A549 (cell line): Measurements from ENCODE around the gene CXCR4. TPM values are rescaled to one million over a fixed set of nuclear protein-coding genes. Genes with fewer than 3 reads are reported as not detected.

Experiments
- ATAC-seq, 2 experiments: fragments of 200-7000 bp in 1 of 2; fragments of >200 bp in 1 of 2; cut with Nextera tagmentation in 1 of 2; cut with Tn5 transposase in 1 of 2; 3 replicates each; pipeline versions ENCODE4 v1.8.0 to v1.9.1; 2018 to 2020; ENCODE audit warnings: mild to moderate bottlenecking in 1 of 2, moderate library complexity in 1 of 2
- CTCF ChIA-PET: fragments of 300-600 bp; sonication (Branson Sonifier 250); formaldehyde crosslinking; extraction: SDS; loops from one replicate; lab custom pipeline; 2021; ENCODE audit warnings: antibody characterized with exemption, inconsistent platforms; lab: Yijun Ruan, JAX
- POLR2A ChIA-PET: fragments of 350-600 bp; formaldehyde crosslinking; extraction: SDS; loops from one replicate; lab custom pipeline; 2021; ENCODE audit warnings: antibody characterized with exemption, inconsistent platforms; lab: Yijun Ruan, JAX
- DNase-seq, 2 experiments: peaks; one replicate each; pipeline versions ENCODE4 v3.0.0 to v3.0.0-alpha.2; 2011 to 2016; ENCODE audit warnings: low read depth in 1 of 2, low spot score in 1 of 2
- FAIRE-seq: peaks from 2 replicates; lab custom pipeline; 2011; peaks lifted over from hg19 to GRCh38; lab: Jason Lieb, UNC
- H3K27ac ChIP-seq, 2 experiments: fragments of >200 bp; sonication (Bioruptor Twin); formaldehyde crosslinking; 3 replicates each; pipeline ENCODE4 v1.5.1; 2016 to 2017
- H3K4me1 ChIP-seq: fragments of >200 bp; sonication (Bioruptor Twin); formaldehyde crosslinking; 3 replicates; pipeline ENCODE4 v1.6.1; 2016
- H3K4me2 ChIP-seq: fragments of >200 bp; sonication (Bioruptor Twin); formaldehyde crosslinking; 3 replicates; pipeline ENCODE4 v1.6.1; 2016
- H3K4me3 ChIP-seq: fragments of >200 bp; sonication (Bioruptor Twin); formaldehyde crosslinking; 3 replicates; pipeline ENCODE4 v1.5.1; 2016
- H3K9me3 ChIP-seq: fragments of >200 bp; sonication (Bioruptor Twin); formaldehyde crosslinking; 3 replicates; pipeline ENCODE4 v1.6.1; 2016
- CBX8 ChIP-seq: fragments of 200-600 bp; sonication (generic); IDR thresholded peaks from 2 replicates; pipeline ENCODE4 v1.6.1; 2016
- EHF ChIP-seq: fragments of 250-450 bp; sonication (Bioruptor Pico); IDR thresholded peaks from 2 replicates; pipeline ENCODE4 v1.5.0; 2020; ENCODE audit warnings: mild to moderate bottlenecking
- EP300 ChIP-seq, 2 experiments: fragments of >200 bp; sonication (Bioruptor Twin); formaldehyde crosslinking; IDR thresholded peaks; 2 replicates in 1 of 2; 3 replicates in 1 of 2; pipeline ENCODE4 v1.6.1; 2016 to 2017
- HEYL ChIP-seq: fragments of 250-450 bp; sonication (Bioruptor Pico); IDR thresholded peaks from 2 replicates; pipeline ENCODE4 v1.8.0; 2021; ENCODE audit warnings: mild to moderate bottlenecking, moderate library complexity
- HOXA7 ChIP-seq: fragments of 250-450 bp; sonication (Bioruptor Pico); IDR thresholded peaks from 2 replicates; pipeline ENCODE4 v1.5.0; 2020; ENCODE audit warnings: mild to moderate bottlenecking, moderate library complexity
- JUN ChIP-seq, 2 experiments: fragments of >200 bp; sonication (Bioruptor Twin); formaldehyde crosslinking; IDR thresholded peaks; 2 replicates in 1 of 2; 3 replicates in 1 of 2; pipeline ENCODE4 v1.6.1; 2016 to 2017
- KDM1A ChIP-seq: fragments of 200-600 bp; sonication (generic); IDR thresholded peaks from 2 replicates; pipeline ENCODE4 v1.6.1; 2016; ENCODE audit warnings: low read depth, mild to moderate bottlenecking
- MAFK ChIP-seq: fragments of 450-650 bp; IDR thresholded peaks from 2 replicates; pipeline ENCODE4 v1.6.1; 2014; ENCODE audit not compliant: partially characterized antibody
- MAZ ChIP-seq: fragments of 150-350 bp; IDR thresholded peaks from 2 replicates; pipeline ENCODE4 v1.6.1; 2014; ENCODE audit warnings: antibody characterized with exemption, low read depth, low read length, borderline replicate concordance
- PHF8 ChIP-seq: fragments of 200-600 bp; sonication (generic); IDR thresholded peaks from 2 replicates; pipeline ENCODE4 v1.6.1; 2016; ENCODE audit warnings: low read depth, mild to moderate bottlenecking, antibody characterized with exemption, moderate library complexity, borderline replicate concordance
- POLR2A ChIP-seq: IDR thresholded peaks from 2 replicates; pipeline ENCODE4 v1.6.1; 2012; ENCODE audit warnings: mild to moderate bottlenecking, low read length
- RAD21 ChIP-seq, 2 experiments: fragments of >200 bp in 1 of 2; sonication (Bioruptor Twin) in 1 of 2; formaldehyde crosslinking in 1 of 2; IDR thresholded peaks in 1 of 2; conservative IDR thresholded peaks in 1 of 2; 2 replicates in 1 of 2; 3 replicates in 1 of 2; pipeline ENCODE4 v1.6.1; 2012 to 2018; ENCODE audit warnings: inconsistent platforms in 1 of 2
- ZC3H11A ChIP-seq: fragments of 450-650 bp; IDR thresholded peaks from 2 replicates; pipeline ENCODE4 v1.6.1; 2014; ENCODE audit warnings: antibody characterized with exemption, mild to moderate bottlenecking
- ZNF302 ChIP-seq: fragments of 250-450 bp; sonication (Bioruptor Pico); IDR thresholded peaks from 2 replicates; pipeline ENCODE4 v1.9.0; 2021; ENCODE audit warnings: inconsistent platforms, mild to moderate bottlenecking, moderate library complexity
- WGBS: methylation state at CpG from one replicate; pipeline ENCODE4 v1.1.6; 2017; ENCODE audit errors: missing lambda C conversion rate; 5-methylcytosine and 5-hydroxymethylcytosine counted together
- polyA plus RNA-seq, 4 experiments: library from polyadenylated mRNA; depleted of rRNA in 3 of 4; stranded (reverse); fragments of >200 nt; fragmentation: RNase III in 1 of 4; extraction: RNeasy Plus Mini Kit Qiagen cat#74134 plus additional on column Dnase treatment in 1 of 4; gene quantifications; 2 replicates in 3 of 4; 3 replicates in 1 of 4; pipeline ENCODE4 v1.2.3, GENCODE V29; 2011 to 2017
- TF ChIP-seq, protein P1 (sequence below): IDR thresholded peaks from 2 replicates; pipeline ENCODE4 v1.6.1; 2012
- TF ChIP-seq, protein P2 (sequence below): fragments of 250-450 bp; sonication (Bioruptor Pico); IDR thresholded peaks from 2 replicates; pipeline ENCODE4 v1.5.0; 2021; ENCODE audit warnings: mild to moderate bottlenecking, moderate library complexity, borderline replicate concordance
- TF ChIP-seq, protein P3 (sequence below): fragments of 200-600 bp; sonication (generic); IDR thresholded peaks from 2 replicates; pipeline ENCODE4 v1.6.1; 2016; ENCODE audit warnings: antibody characterized with exemption, mild to moderate bottlenecking, moderate library complexity
- TF ChIP-seq, protein P4 (sequence below): fragments of >200 bp; sonication (Bioruptor Twin); formaldehyde crosslinking; IDR thresholded peaks from 2 replicates; pipeline ENCODE4 v1.6.1; 2016

The CXCR4 gene
- polyA plus RNA-seq, 2 of the 4 experiments (the other 2 are of a cell fraction): 0.09 to 0.16 TPM

DNA sequence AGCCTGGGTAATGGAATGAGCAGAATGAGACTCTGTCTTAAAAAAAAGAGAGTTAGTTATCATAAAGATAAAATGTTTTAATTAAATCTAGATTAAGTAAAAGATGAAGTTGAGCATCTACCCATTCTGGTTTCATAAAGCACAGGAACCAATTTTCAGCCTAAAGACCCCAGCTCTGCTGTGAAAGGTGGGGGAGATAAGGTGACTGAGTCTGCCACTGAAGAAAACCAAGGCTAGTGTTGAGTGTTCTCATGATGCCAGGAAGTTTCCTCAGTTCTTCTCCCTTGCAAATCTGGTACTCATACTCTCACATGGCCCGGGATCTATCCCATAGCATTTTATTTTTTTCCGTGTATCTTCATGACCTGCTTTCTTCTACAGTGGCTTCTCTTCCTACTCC lies 10.4 kb upstream of the CXCR4 start:
- 25% methylated on average over 2 of the region's 2 CpGs for WGBS
- FAIRE-seq (no peak), DNase-seq (no peak), ATAC-seq (no peak)
- Histone ChIP-seq H3K4me2 (no peak overlapping the region), H3K4me1 (no peaks in the 10 kb centered on the region), H3K27ac (no peak overlapping the region), H3K4me3 (no peak overlapping the region), H3K9me3 (no peaks in the 10 kb centered on the region)
- ChIA-PET CTCF (interaction anchor here (1.2 kb wide), 1 partner anchor 179 kb away, joined by 3 read pairs; no protein-coding TSS in a partner anchor), POLR2A (no interaction called here)
- no peak for TF ChIP-seq KDM1A
- TF ChIP-seq HOXA7 (CRISPR knock-in tag): no peak

DNA sequence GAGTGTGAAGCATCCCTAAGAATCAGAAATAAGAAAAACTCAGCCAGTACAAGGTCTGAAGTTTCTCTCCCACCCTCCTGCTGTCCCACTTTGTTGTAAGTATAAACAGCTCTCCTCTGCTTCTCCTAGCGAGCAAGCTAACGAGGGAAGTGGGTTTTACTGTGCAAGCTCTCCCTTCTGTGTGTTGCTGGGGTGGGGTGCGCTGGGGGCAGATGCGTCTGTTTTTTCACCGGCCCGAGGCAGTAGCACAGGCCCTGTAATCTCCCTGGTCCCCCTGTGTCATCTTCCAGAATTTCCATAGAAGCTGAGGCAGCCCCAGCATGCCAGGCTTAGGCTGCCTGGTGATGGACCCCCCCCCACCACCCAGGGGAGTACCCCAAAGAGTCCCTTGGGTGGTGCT lies 9.4 kb upstream of the CXCR4 start:
- TF ChIP-seq, protein P1, sequence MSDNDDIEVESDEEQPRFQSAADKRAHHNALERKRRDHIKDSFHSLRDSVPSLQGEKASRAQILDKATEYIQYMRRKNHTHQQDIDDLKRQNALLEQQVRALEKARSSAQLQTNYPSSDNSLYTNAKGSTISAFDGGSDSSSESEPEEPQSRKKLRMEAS: no peak
- no peak for TF ChIP-seq EHF
- no peak for TF ChIP-seq MAZ
- no peak for TF ChIP-seq KDM1A
- no peak for TF ChIP-seq PHF8
- TF ChIP-seq JUN (IDR thresholded peaks at IDR 0.05): no peak
- TF ChIP-seq RAD21 (conservative IDR thresholded peaks at IDR 0.05 in 1 of 2, IDR thresholded peaks at IDR 0.05 in 1 of 2): no peak
- TF ChIP-seq HOXA7 (CRISPR knock-in tag): no peak
- no peak for TF ChIP-seq ZC3H11A
- TF ChIP-seq, protein P2, sequence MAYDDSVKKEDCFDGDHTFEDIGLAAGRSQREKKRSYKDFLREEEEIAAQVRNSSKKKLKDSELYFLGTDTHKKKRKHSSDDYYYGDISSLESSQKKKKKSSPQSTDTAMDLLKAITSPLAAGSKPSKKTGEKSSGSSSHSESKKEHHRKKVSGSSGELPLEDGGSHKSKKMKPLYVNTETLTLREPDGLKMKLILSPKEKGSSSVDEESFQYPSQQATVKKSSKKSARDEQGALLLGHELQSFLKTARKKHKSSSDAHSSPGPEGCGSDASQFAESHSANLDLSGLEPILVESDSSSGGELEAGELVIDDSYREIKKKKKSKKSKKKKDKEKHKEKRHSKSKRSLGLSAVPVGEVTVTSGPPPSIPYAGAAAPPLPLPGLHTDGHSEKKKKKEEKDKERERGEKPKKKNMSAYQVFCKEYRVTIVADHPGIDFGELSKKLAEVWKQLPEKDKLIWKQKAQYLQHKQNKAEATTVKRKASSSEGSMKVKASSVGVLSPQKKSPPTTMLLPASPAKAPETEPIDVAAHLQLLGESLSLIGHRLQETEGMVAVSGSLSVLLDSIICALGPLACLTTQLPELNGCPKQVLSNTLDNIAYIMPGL (CRISPR knock-in tag): no peak
- no peak for TF ChIP-seq MAFK
- TF ChIP-seq POLR2A: no peak
- no peak for TF ChIP-seq HEYL (CRISPR knock-in tag)
- TF ChIP-seq, protein P3, sequence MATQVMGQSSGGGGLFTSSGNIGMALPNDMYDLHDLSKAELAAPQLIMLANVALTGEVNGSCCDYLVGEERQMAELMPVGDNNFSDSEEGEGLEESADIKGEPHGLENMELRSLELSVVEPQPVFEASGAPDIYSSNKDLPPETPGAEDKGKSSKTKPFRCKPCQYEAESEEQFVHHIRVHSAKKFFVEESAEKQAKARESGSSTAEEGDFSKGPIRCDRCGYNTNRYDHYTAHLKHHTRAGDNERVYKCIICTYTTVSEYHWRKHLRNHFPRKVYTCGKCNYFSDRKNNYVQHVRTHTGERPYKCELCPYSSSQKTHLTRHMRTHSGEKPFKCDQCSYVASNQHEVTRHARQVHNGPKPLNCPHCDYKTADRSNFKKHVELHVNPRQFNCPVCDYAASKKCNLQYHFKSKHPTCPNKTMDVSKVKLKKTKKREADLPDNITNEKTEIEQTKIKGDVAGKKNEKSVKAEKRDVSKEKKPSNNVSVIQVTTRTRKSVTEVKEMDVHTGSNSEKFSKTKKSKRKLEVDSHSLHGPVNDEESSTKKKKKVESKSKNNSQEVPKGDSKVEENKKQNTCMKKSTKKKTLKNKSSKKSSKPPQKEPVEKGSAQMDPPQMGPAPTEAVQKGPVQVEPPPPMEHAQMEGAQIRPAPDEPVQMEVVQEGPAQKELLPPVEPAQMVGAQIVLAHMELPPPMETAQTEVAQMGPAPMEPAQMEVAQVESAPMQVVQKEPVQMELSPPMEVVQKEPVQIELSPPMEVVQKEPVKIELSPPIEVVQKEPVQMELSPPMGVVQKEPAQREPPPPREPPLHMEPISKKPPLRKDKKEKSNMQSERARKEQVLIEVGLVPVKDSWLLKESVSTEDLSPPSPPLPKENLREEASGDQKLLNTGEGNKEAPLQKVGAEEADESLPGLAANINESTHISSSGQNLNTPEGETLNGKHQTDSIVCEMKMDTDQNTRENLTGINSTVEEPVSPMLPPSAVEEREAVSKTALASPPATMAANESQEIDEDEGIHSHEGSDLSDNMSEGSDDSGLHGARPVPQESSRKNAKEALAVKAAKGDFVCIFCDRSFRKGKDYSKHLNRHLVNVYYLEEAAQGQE: no peak
- 57% methylated on average over 6 of the region's 6 CpGs for WGBS
- Histone ChIP-seq H3K27ac (no peak overlapping the region), H3K4me2 (no peak overlapping the region), H3K4me1 (no peaks in the 10 kb centered on the region), H3K9me3 (no peaks in the 10 kb centered on the region), H3K4me3 (no peak overlapping the region)
- ATAC-seq (no peak), FAIRE-seq (no peak), DNase-seq (no peak)
- ChIA-PET CTCF (no interaction called here), POLR2A (no interaction called here)

DNA sequence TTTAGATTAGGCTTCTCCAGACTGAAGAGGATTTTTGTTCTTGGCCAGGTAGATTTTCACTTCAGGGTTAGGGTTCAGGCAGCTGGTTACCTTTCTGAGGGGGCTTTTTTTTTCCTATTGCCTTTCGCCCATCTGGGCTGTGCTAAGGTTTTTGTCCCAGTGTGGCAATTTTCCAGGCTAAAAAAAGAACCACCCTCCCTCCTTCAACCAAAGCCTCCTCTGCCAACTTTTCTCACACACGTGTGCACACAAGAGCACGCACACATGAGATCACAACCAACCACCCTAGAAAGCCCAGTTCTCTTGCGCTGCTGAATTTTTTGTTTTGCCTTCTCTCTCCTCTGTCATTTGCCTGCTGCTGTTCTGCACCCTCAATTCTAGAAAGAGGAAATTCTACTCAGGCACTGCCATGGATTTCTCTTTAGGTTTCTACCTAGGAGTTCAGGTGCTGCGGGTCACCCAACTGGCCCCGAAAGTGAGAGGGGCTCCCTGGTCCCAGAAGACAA lies 8.5 kb upstream of the CXCR4 start:
- DNase-seq (no peak), FAIRE-seq (no peak), ATAC-seq (no peak)
- H3K9me3 ChIP-seq: no peaks in the 10 kb centered on the region
- H3K4me1 ChIP-seq: no peaks in the 10 kb centered on the region
- H3K4me2 ChIP-seq: no peak overlapping the region
- no peak overlapping the region for H3K27ac ChIP-seq
- 56% methylated on average over 6 of the region's 6 CpGs for WGBS
- H3K4me3 ChIP-seq: no peak overlapping the region
- ChIA-PET CTCF (no interaction called here), POLR2A (no interaction called here)
- TF ChIP-seq ZNF302 (CRISPR knock-in tag): no peak
- TF ChIP-seq, protein P4, sequence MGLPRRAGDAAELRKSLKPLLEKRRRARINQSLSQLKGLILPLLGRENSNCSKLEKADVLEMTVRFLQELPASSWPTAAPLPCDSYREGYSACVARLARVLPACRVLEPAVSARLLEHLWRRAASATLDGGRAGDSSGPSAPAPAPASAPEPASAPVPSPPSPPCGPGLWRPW: no peak
- no peak for TF ChIP-seq EP300 (IDR thresholded peaks at IDR 0.05)
- TF ChIP-seq CBX8: no peak
